Neuronal stem cell (in vitro differentiated cells): Measurements from ENCODE around the gene TMEM255B.

ENCODE experiments used
- DNase-seq: peaks from one replicate; pipeline ENCODE4 v3.0.0-alpha.2; 2013; ENCODE audit warnings: low spot score
- H2AFZ ChIP-seq: one replicate; pipeline ENCODE4 v1.6.1; 2013; ENCODE audit warnings: mild to moderate bottlenecking, low read length, inconsistent platforms
- H2AK5ac ChIP-seq: 2 replicates; pipeline ENCODE4 v1.6.1; 2013; ENCODE audit warnings: low read depth, mild to moderate bottlenecking, inconsistent platforms, low read length, moderate library complexity, mixed read lengths
- H2BK120ac ChIP-seq: 2 replicates; pipeline ENCODE4 v1.6.1; 2013; ENCODE audit warnings: low read depth, mild to moderate bottlenecking, inconsistent platforms, low read length, moderate library complexity, mixed read lengths
- H2BK12ac ChIP-seq: one replicate; pipeline ENCODE4 v1.6.1; 2013; ENCODE audit warnings: low read length, inconsistent platforms
- H2BK15ac ChIP-seq: 2 replicates; pipeline ENCODE4 v1.6.1; 2013; ENCODE audit warnings: mild to moderate bottlenecking, low read length, inconsistent platforms, mixed read lengths
- H2BK5ac ChIP-seq: one replicate; pipeline ENCODE4 v1.6.1; 2013; ENCODE audit warnings: inconsistent platforms, mild to moderate bottlenecking, low read length, moderate library complexity
- H3K14ac ChIP-seq: one replicate; pipeline ENCODE4 v1.6.1; 2013; ENCODE audit warnings: low read length, inconsistent platforms
- H3K18ac ChIP-seq: 2 replicates; pipeline ENCODE4 v1.6.1; 2013; ENCODE audit warnings: low read length, inconsistent platforms
- H3K23ac ChIP-seq: 2 replicates; pipeline ENCODE4 v1.6.1; 2013; ENCODE audit warnings: low read depth, mild to moderate bottlenecking, mixed read lengths, low read length, inconsistent platforms; ENCODE audit not compliant: poor library complexity
- H3K27ac ChIP-seq: replicated peaks from 3 replicates; pipeline ENCODE4 v1.5.1; 2013; ENCODE audit warnings: low read length, inconsistent platforms
- H3K27me3 ChIP-seq, 3 experiments: 2 replicates each; pipeline ENCODE4 v1.6.1; 2013; ENCODE audit warnings: low read length in 3 of 3, mild to moderate bottlenecking in 2 of 3, inconsistent platforms in 1 of 3, low read depth in 1 of 3, mixed read lengths in 1 of 3, moderate library complexity in 1 of 3; ENCODE audit not compliant: control insufficient read depth in 3 of 3, insufficient read depth in 3 of 3
- H3K36me3 ChIP-seq, 2 donors: replicated peaks in 1 of 2; 2 replicates each; pipeline ENCODE4 v1.6.1; 2013; ENCODE audit warnings: low read length in 2 of 2; ENCODE audit not compliant: control insufficient read depth in 2 of 2, insufficient read depth in 2 of 2
- H3K4ac ChIP-seq: 2 replicates; pipeline ENCODE4 v1.6.1; 2013; ENCODE audit warnings: inconsistent platforms, mild to moderate bottlenecking, low read length, moderate library complexity
- H3K4me1 ChIP-seq, 2 donors: 1 replicate in 1 of 2; 2 replicates in 1 of 2; pipeline ENCODE4 v1.6.1; 2013; ENCODE audit warnings: low read length in 2 of 2, low read depth in 1 of 2; ENCODE audit not compliant: control insufficient read depth in 2 of 2, insufficient read depth in 1 of 2
- H3K4me2 ChIP-seq: one replicate; pipeline ENCODE4 v1.6.1; 2013; ENCODE audit warnings: mild to moderate bottlenecking, low read length, inconsistent platforms; ENCODE audit not compliant: insufficient read depth, poor library complexity, severe bottlenecking
- H3K4me3 ChIP-seq, 2 donors: 2 replicates each; pipeline ENCODE4 v1.5.1; 2013; ENCODE audit warnings: low read length in 2 of 2, mild to moderate bottlenecking in 2 of 2, inconsistent platforms in 1 of 2, moderate library complexity in 1 of 2
- H3K79me1 ChIP-seq: one replicate; pipeline ENCODE4 v1.6.1; 2013; ENCODE audit warnings: low read depth, mild to moderate bottlenecking, inconsistent platforms, low read length, moderate library complexity
- H3K9ac ChIP-seq: one replicate; pipeline ENCODE4 v1.6.1; 2013; ENCODE audit warnings: mild to moderate bottlenecking, low read depth, low read length, inconsistent platforms; ENCODE audit not compliant: poor library complexity
- H3K9me3 ChIP-seq, 2 donors: replicated peaks in 1 of 2; 2 replicates each; pipeline versions ENCODE3 to v1.6.1; 2013; ENCODE audit warnings: low read length in 2 of 2, mild to moderate bottlenecking in 2 of 2, inconsistent platforms in 1 of 2, low read depth in 1 of 2, mixed read lengths in 1 of 2, moderate library complexity in 1 of 2; ENCODE audit not compliant: control insufficient read depth in 2 of 2, insufficient read depth in 1 of 2
- H4K8ac ChIP-seq: one replicate; pipeline ENCODE4 v1.6.1; 2013; ENCODE audit warnings: low read depth, mild to moderate bottlenecking, inconsistent platforms, low read length, moderate library complexity
- H4K91ac ChIP-seq: one replicate; pipeline ENCODE4 v1.6.1; 2013; ENCODE audit warnings: low read length, low read depth, mild to moderate bottlenecking, inconsistent platforms; ENCODE audit not compliant: poor library complexity
- WGBS, 2 donors: extraction: QIAGEN DNeasy Blood & Tissue Kit; methylation state at CpG; one replicate each; pipeline ENCODE4 v1.1.7; 2013; ENCODE audit warnings: missing lambda C conversion rate in 2 of 2, mixed read lengths in 1 of 2; ENCODE audit not compliant: insufficient read length in 2 of 2, insufficient replicate concordance in 1 of 2; ENCODE audit errors: extremely low coverage in 2 of 2; 5-methylcytosine and 5-hydroxymethylcytosine counted together

The TMEM255B gene

DNA sequence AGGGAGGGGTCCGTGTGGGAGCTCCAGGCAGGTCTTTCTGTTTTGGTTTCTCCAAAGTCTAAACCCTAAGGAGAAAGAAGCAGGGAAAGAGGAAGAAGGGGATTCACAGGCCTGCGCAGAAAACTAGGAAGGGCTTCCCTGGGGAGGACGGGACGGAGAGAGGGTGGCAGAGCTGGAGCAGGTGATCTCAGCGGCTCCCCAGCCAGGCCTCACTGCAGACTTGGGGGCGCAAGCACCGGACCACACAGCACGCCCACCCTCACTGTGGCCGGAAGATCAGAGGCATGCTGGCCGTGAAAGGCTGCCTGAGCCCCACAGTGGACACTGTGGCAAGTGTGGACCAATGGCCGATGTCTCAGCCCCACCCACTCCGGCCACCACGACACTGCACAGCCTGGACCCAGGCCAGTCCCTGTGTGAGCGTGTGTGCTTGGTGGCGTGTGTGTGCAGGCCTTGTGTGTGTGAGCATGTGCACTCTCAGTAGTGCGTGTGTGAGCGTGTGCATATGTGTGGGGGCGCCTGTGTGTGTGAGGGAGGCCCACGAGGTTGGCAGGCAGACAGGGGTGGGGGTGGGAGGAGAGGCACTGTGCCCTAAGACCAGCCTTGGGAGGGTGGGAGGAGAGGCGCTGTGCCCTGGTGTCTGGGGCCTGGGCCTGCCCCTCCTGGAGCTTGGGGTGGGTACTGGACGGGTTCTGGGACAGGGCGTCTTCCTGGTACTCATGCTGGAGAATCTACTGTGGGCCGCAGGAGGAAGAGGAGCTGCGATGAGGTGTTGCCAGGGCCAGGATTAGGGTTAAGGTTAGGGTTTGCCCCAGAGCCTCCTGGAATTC is 15.4 kb upstream of the TMEM255B start:
- H2AK5ac ChIP-seq = peak overlapping the region; percentile 66
- H3K4me2 ChIP-seq = no peak overlapping the region
- peaks cover 2 to 8% of the 10 kb centered on the region in 2 donors for H3K4me1 ChIP-seq
- peak overlapping the region; percentile 76 for H3K9ac ChIP-seq
- no peaks in the 10 kb centered on the region for H3K36me3 ChIP-seq
- H3K79me1 ChIP-seq = peaks cover 2% of the 10 kb centered on the region
- no peak overlapping the region for H2AFZ ChIP-seq
- peak overlapping the region; percentile 21 for H2BK15ac ChIP-seq
- WGBS, 2 donors = no CpG with 5 or more reads among the region's 24 CpGs
- H3K4ac ChIP-seq = peak overlapping the region; percentile 48
- H3K27me3 ChIP-seq = peaks cover 0 to 16% (median 0%) of the 10 kb centered on the region in 3 experiments
- H3K14ac ChIP-seq = peak overlapping the region; percentile 75
- H4K8ac ChIP-seq = no peak overlapping the region
- no peaks in the 10 kb centered on the region for H3K9me3 ChIP-seq
- H3K4me3 ChIP-seq = peak overlapping the region in 1 of 2 donors; percentile 32
- no peak overlapping the region for H3K23ac ChIP-seq
- no peak overlapping the region for H3K27ac ChIP-seq
- no peak for DNase-seq
- no peak overlapping the region for H4K91ac ChIP-seq
- H2BK12ac ChIP-seq = peak overlapping the region; percentile 96
- peak overlapping the region; percentile 26 for H2BK5ac ChIP-seq
- H2BK120ac ChIP-seq = no peak overlapping the region
- H3K18ac ChIP-seq = peak overlapping the region; percentile 79

DNA sequence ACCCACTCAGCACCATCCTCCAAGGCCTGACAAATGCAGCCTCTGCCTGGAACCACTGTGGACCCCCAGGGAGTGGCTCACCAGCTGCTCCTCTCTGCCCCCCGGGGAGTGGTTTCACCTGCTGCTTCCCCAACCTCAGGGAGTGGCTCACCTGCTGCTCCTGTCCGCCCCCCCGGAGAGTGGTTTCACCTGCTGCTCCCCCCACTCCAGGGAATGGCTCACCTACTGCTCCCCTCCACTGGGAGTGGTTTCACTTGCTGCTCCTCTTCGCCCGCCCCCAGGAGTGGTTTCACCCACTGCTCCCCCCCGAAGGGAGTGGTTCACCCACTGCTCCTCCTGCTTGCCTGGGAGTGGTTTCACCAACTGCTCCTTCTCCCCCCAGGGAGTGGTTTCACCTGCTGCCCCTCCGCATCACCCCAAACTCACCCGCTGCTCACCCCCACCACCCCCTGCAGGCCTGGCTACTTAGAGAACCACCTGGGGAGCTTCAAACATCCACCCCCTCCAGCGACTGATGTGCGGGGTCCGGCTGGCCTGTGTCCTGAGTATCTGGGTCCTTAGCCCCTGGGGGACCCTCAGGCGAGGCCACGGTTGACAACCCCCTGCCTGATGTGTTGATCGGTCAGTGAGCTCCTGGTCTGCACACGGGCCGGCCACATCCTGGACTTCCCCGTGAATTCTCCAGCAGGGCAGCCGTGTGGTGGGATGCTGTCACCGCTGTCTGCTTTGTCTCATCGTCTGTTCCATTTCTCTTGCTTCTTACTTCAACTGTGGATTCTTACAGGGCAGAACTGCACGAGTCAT is 14.6 kb upstream of the TMEM255B start:
- H3K4me1 ChIP-seq = peaks cover 2 to 8% of the 10 kb centered on the region in 2 donors
- H2AFZ ChIP-seq = no peak overlapping the region
- H3K9ac ChIP-seq = no peak overlapping the region
- H3K18ac ChIP-seq = peak overlapping the region; percentile 63
- no peak overlapping the region for H3K4ac ChIP-seq
- no peak overlapping the region for H4K8ac ChIP-seq
- no peak overlapping the region for H3K4me3 ChIP-seq
- DNase-seq = no peak
- H3K23ac ChIP-seq = no peak overlapping the region
- H3K4me2 ChIP-seq = no peak overlapping the region
- peak overlapping the region; percentile 26 for H2BK5ac ChIP-seq
- H2BK15ac ChIP-seq = no peak overlapping the region
- peaks cover 2% of the 10 kb centered on the region for H3K79me1 ChIP-seq
- H3K36me3 ChIP-seq = no peaks in the 10 kb centered on the region
- H3K14ac ChIP-seq = peak overlapping the region; percentile 25
- no CpG with 5 or more reads among the region's 21 CpGs for WGBS, 2 donors
- H3K9me3 ChIP-seq = no peaks in the 10 kb centered on the region
- H3K27me3 ChIP-seq = peaks cover 0 to 16% (median 0%) of the 10 kb centered on the region in 3 experiments
- no peak overlapping the region for H4K91ac ChIP-seq
- no peak overlapping the region for H3K27ac ChIP-seq
- no peak overlapping the region for H2BK120ac ChIP-seq
- H2BK12ac ChIP-seq = no peak overlapping the region
- peak overlapping the region; percentile 66 for H2AK5ac ChIP-seq

DNA sequence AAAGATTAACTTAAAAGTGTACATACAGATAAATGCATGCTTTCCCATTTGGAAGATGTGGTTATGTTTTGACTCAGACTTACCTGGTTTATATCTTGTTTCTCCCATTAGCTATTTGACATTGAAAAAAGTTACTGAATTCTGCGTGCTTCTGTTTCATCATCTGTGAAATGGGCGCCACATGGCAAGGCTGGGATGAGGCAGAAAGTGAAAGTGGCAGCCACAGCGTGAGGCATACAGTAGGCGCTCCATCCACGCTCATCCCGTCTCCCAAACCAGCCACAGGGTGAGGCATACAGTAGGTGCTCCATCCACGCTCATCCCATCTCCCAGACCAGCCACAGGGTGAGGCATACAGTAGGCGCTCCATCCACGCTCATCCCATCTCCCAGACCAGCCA is 14.0 kb upstream of the TMEM255B start:
- Histone ChIP-seq H2BK15ac (no peak overlapping the region), H3K14ac (no peak overlapping the region), H2BK12ac (no peak overlapping the region), H4K91ac (no peak overlapping the region), H2AK5ac (no peak overlapping the region), H3K23ac (no peak overlapping the region), H3K27me3 (peaks cover 0 to 16% (median 0%) of the 10 kb centered on the region in 3 experiments), H2BK5ac (no peak overlapping the region), H2AFZ (no peak overlapping the region), H3K36me3 (no peaks in the 10 kb centered on the region), H2BK120ac (no peak overlapping the region), H3K4ac (no peak overlapping the region), H3K9me3 (no peaks in the 10 kb centered on the region), H3K18ac (no peak overlapping the region), H3K9ac (no peak overlapping the region), H3K79me1 (peaks cover 2% of the 10 kb centered on the region), H3K4me3 (no peak overlapping the region), H4K8ac (no peak overlapping the region), H3K27ac (no peak overlapping the region), H3K4me2 (no peak overlapping the region), H3K4me1 (peaks cover 1 to 8% of the 10 kb centered on the region in 2 donors)
- no peak for DNase-seq
- no CpG with 5 or more reads among the region's 9 CpGs for WGBS, 2 donors
